NB4 (cell line): Measurements from ENCODE around the gene CCT8L2.
"Not testable (repeated sequence)": the region's sequence is repeated elsewhere in the genome, so short reads cannot be mapped to it uniquely, and the experiment has no call there.

ENCODE experiments used
- DNase-seq: peaks from one replicate; pipeline ENCODE4 v3.0.0; 2010; ENCODE audit warnings: low read depth
- H3K4me3 ChIP-seq: one replicate; pipeline ENCODE4 v1.5.1; 2011; ENCODE audit warnings: mild to moderate bottlenecking, low read depth, low read length, moderate library complexity
- CTCF ChIP-seq: IDR thresholded peaks from one replicate; pipeline ENCODE4 v1.5.1; 2012; ENCODE audit warnings: low read depth, low read length
- MYC ChIP-seq: IDR thresholded peaks from 2 replicates; pipeline ENCODE4 v1.6.1; 2011; ENCODE audit warnings: low read depth, low read length
- POLR2A ChIP-seq: IDR thresholded peaks from 2 replicates; pipeline ENCODE4 v1.6.1; 2011; ENCODE audit warnings: mild to moderate bottlenecking; ENCODE audit not compliant: insufficient read length; ENCODE audit errors: extremely low read depth
- TF ChIP-seq, protein P1 (sequence below): IDR thresholded peaks from 2 replicates; pipeline ENCODE4 v1.6.1; 2011; ENCODE audit warnings: low read depth, low read length

Gene CCT8L2

DNA sequence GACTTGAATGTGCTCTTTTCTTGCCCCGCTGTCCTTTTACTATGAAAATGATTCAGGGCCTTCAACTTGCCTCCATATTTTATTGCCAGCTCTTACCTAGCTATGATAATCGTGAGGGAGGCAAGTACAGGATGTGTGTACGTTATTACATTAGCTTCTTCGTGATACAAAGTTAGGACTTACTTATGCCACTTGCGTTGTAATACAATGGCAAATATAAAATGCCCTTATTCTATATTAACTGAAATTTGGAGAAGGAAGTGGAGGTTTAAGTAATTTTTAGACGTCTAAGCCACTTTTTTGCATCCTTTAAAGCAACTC lies 10.8 kb upstream of the CCT8L2 start:
- no peak overlapping the region for H3K4me3 ChIP-seq
- no peak for DNase-seq
- TF ChIP-seq, protein P1, sequence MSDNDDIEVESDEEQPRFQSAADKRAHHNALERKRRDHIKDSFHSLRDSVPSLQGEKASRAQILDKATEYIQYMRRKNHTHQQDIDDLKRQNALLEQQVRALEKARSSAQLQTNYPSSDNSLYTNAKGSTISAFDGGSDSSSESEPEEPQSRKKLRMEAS: no peak
- no peak for TF ChIP-seq POLR2A
- no peak for TF ChIP-seq CTCF
- no peak for TF ChIP-seq MYC

DNA sequence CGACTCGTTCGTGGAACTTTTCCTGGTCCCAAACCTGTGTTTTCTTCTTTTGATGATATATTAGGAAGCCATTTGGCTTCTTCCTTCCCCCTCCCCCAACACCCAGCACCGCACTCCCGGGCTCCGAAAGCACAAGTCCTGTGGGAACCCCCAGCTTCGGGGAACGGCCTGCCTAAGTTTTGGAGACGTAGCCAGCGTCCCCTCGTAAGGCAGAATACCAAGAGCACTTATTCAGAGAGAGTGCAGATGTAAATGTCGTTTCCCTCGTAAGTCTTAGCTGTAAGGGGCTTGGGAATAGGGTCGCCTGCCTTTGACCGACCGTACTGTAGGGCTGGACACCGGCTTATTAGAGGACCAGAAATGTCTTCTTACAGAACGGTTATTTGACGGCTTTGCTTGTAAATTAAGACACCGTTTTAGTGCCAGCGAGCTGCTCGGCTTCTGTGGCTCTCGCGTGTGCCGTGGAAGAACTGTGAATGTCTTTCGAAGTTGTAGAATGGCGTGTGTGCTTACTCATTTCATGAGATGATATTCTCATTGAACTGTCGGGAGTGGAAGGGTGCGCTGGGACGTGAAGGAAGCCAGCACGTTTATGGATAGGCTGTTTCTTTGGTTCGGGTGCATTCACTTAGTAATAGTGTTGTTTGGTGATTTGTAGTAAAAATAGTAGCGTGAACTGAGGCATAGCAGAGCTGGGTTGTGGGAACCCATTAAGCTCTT lies 10.3 kb upstream of the CCT8L2 start:
- not testable (repeated sequence) for H3K4me3 ChIP-seq, DNase-seq

DNA sequence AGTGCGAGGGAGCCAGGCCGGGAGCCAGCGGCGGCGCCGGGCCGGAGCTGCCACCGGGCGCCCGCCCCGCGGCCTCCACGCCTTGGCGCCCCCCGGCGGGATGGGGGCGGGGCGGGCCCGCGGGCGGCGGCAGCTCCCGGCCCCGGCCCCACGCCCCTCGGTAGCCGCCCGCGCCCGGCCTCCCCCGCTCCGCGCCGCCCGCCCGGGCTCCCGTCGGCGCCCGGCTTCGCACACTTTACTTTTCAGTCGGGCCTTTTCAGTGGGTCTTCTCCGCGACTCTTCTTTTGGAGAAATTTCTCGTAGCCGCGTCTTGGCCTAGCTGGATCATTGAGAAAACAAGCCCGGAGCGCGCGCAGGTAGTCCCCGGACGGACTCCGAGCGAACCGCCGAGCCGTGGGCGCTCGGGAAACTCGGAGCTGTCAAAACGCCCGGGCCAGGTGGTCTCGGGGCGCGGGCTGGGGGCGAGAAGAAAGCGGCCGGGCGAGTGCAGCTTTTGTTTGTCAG lies 9.7 kb upstream of the CCT8L2 start:
- not testable (repeated sequence) for DNase-seq, H3K4me3 ChIP-seq

- H3K4me3 ChIP-seq: no peak overlapping the region
- DNase-seq: peak; percentile 3
- TF ChIP-seq CTCF (no peak), MYC (no peak), POLR2A (no peak)
- TF ChIP-seq, protein P1: no peak
These were observed 9.0 kb upstream of the CCT8L2 start for GRCh38 chr22:16601437-16602223.

DNA sequence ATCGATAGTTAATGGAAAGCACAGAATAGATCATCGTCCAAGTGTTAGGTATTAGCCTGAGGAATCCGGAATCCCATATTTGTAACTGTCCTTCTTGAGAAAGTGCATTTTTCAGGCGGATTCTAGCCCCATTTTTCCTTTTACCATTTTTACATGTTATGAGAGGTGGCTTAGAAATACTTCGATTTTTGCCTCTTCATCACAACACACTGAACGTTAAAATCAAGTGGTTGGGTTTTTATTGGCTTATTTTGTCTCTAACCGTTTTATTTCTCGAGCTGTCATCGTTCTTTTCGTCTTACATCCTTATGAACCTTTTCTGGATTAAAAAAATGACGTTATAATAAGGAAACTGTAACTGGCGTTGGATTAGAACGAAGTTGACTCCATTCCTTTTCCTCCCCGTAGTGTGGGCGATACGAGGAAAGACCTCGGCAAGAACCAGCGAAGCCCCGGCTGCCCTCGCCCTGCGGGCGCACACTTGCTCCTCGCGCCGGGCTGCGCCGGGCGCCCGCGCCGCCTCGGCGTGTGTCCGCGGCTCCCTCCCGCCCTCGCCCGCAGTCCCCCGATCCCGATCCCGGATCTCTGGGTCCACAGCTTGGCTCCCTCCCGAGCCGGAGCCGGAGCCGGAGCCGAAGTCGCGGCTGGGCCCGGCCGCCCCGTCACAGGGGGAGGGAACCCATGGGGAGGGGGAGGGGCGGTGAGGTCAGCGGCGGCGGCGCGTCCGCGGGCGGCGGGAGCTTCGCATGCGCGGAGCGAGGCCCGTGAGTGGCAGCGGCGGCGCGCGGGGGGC lies 8.2 kb upstream of the CCT8L2 start:
- DNase-seq, H3K4me3 ChIP-seq: not testable (repeated sequence)

GRCh38 chr22:16599648-16600047 lies 7.0 kb upstream of the CCT8L2 start:
- H3K4me3 ChIP-seq, DNase-seq: not testable (repeated sequence)

DNA sequence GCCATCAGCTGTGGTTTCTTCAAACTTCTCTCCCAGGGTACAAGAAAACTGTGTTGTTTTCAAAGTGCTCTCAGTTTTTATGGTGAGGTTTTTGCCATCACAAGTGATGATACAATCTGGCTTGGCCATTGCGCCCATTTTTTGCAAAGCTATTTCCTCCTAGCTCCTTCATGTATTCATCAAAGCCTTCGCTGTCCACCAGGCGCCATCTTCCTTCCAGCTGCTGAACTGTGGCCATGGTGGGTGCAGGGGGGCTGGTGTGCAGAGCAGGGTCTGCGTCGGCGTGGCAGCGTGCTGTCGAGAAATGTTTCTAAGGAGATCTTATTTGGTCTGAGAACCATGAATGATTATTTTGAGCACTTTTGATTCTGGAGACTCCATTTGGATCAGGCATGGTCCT lies 2.6 kb upstream of the CCT8L2 start:
- H3K4me3 ChIP-seq, DNase-seq: not testable (repeated sequence)

GRCh38 chr22:16594026-16594425 lies 1.4 kb upstream of the CCT8L2 start:
- DNase-seq: no peak
- TF ChIP-seq POLR2A (no peak), CTCF (no peak), MYC (no peak)
- TF ChIP-seq, protein P1: no peak

GRCh38 chr22:16592231-16592630 lies 379 bp downstream of the CCT8L2 start:
- DNase-seq, H3K4me3 ChIP-seq: not testable (repeated sequence)

More at GRCh38 chr22:16594026-16594425, 1.4 kb upstream of the CCT8L2 start:
- no peak overlapping the region for H3K4me3 ChIP-seq

DNA sequence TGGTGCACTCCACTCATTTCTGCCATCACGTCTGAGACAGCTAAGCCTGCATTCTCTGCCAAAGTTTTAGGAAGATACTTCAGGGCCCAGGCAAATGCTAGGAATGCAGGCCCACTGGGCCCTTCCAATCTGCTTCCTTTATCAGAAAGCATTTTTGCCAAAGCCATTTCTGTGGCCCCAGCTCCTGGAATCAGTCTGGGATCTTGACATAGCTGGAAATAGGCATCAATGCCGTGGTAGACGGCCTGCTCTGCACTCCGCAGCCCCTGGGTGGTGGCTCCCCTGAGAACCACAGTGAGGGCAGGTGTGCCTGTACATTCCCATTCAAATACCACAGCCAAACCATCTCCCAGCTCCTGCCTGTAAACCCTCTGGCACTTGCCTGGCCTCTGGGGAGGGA lies 1.5 kb downstream of the CCT8L2 start:
- not testable (repeated sequence) for H3K4me3 ChIP-seq, DNase-seq
